NCI-H1436 treated with DMSO at 0.1 percent for 48 hours (cell line): ENCODE measurements around the gene S100A9.
"Not testable (repeated sequence)": the region's sequence is repeated elsewhere in the genome, so short reads cannot be mapped to it uniquely, and the experiment has no call there.

ENCODE experiments used
- DNase-seq: peaks from one replicate; lab custom pipeline; 2025; lab: John Stamatoyannopoulos, UW

Gene S100A9

DNA sequence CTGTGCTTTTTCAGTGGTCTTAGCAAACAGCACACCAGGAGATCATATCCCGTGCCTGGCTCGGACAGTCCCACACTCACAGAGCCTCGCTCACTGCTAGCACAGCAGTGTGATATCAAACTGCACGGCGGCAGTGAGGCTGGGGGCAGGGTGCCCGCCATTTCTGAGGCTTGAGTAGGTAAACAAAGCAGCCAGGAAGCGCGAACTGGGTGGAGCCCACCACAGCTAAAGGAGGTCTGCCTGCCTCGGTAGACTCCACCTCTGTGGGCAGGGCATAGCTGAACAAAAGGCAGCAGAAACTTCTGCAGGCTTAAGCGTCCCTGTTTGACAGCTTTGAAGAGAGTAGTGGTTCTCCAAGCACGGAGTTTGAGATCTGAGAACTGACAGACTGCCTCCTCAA, 49.6 kb downstream of the S100A9 start:
- DNase-seq, result not testable (repeated sequence)
